HG03442 (cell line): ENCODE measurements around the gene VPS35L.
"Not testable (repeated sequence)": the region's sequence is repeated elsewhere in the genome, so short reads cannot be mapped to it uniquely, and the experiment has no call there.

ENCODE experiments used
- ATAC-seq: cut with Tn5 transposase; IDR thresholded peaks from one replicate; pipeline ENCODE4 v1.9.1; 2021; ENCODE audit warnings: mild to moderate bottlenecking, moderate library complexity; ENCODE audit not compliant: unreplicated experiment

The VPS35L gene

DNA sequence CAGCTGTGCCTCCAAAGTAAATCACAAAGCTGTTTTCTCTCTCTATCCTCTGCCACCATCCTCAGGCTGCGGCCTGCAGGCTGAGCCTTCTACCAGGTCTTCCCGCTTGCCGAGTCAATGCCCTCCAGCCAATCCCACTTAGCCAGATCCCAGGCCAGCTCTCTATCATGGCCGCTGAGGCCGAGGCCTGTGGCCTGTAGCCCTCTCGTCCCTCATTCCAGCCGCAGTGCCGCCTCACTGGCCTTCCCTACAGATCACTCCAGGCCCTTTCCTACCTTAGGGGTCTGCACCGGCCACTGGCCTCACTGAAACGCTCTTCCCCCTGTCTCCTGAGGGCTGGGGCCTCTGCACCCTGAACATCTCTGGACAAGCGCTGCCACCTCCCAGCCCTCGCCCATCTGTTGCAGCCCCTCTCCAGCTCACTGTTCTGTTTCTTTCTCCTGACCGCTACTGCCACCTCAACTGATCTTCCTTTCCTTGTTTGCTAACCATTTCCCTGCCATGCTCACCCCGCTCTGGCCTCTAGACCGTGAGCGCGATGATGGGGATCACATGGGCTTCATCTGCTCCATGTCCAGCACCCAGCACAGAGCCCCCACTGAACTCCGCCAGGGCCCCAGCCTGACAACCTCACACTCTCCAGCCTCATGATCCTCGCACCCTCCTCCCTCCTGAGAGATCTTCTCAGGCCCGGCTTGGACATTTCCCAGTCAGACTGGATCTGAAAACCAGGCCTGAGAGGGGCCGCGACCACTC, 154.1 kb downstream of the VPS35L start:
- ATAC-seq: no peak

DNA sequence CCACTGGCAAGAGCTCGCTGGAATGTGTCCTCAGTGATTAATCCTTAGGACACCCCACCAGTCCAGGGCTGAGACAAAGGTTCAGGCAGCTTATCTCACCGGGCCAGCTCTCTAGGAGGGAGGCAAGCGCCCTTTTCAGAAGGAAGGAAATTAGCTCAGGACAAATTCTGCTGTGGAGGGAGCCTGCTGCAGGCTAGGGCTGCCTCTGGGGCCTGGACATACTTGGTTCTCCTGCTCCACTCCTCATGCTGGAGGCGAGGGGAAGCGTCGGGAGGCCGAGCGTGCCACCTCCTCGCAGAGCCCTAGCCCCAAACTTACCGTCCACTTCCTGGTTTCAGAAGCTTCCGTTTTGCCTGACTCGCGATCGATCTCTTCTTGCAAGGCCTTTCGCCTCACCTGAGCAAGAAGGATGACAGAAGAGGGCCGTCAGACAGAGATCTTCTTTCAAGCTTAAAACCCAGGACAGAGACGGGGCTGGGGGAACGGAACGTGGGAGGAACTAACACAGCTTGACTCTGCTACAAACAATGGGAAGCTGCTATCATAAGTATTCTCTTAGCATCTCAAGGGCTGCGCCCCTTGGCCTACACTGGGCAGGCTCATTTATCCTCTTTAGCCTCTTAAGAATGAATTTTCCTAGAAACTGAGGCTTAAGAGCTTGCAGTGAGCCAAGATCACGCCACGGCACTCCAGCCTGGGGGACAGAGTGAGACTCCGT, 154.8 kb downstream of the VPS35L start:
- ATAC-seq: no peak

DNA sequence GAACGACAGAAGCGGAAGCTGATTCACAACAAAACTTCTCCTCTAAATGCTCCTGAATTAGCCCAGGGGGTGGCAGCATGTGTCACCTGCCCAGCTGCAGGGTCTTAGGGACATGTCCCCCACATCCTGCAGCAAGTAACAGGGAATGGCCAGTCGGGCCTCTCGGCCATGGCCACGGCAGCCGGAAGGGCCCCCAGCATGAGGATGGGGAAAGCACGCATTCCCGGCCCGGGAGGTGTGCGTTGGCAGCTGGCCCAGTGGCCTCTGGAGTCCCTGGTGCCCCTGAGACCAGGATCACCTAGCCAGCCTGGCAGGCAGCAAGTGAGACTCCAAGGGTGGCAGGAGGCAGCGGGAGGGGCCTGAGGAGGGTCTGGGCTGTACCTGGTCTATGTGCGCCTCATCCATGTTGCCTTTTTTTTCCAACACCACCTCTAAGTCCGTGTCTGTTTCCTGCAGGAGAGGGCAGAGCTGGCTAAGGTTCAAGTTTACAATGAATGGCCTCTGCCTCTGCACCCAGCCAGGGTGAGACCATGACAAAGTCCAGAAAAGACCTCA, 155.6 kb downstream of the VPS35L start:
- no peak for ATAC-seq

- ATAC-seq: no peak
Observed at GRCh38 chr16:19711643-19712042, 156.1 kb downstream of the VPS35L start.

- no peak for ATAC-seq
Observed at GRCh38 chr16:19712418-19713058, 157.0 kb downstream of the VPS35L start.

DNA sequence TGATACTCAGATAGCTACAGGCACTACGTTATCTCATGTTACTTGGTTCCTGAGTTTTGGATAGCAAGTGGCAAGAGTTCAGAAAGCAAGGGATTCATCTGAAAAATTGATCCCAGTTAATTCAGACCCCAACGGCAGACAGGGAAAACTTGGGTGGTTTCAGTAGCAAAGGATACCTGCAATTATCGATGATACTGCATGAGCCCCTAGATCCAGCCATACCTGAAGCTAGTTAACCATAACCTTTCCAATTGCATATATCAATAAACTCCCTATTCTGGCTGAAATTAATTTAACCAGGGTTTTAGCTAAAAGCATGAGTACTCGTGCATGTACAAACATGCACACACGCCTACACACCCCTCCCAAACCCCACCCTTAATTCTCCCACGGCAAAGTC, 158.2 kb downstream of the VPS35L start:
- no peak for ATAC-seq

DNA sequence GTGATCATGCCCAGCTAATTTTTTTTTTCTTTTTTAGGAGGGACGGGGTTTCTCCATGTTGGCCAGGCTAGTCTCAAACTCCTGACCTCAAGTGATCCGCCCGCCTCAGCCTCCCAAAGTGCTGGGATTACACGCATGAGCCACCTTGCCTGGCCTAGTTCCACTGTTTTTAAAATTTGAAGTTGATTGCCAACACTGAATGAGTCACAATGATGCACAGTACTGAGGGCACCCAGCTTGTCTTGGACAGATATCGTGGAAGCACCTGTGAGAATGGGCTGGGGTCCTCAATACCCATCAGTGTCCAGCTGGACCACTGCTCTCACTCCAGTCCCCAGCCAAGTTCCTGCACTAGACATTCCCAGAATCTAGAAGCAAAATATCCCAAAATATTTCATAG, 160.1 kb downstream of the VPS35L start:
- ATAC-seq: no peak

GRCh38 chr16:19716183-19716582, 160.7 kb downstream of the VPS35L start:
- ATAC-seq: no peak

DNA sequence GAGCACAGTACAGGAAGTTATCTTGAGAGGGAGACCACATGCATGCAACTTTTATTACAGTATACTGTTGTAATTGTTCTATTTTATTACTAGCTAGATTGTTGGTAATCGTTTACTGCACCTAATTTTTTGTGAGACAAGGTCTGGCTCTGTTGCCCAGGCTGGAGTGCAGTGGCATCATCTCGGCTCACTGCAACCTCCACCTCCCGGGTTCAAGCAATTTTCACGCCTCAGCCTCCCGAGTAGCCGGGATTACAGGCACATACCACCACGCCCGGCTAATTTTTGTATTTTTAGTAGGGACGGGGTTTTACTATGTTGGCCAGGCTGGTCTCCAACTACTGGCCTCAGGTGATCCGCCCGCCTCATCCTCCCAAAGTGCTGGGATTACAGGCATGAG, 161.2 kb downstream of the VPS35L start:
- ATAC-seq: not testable (repeated sequence)

- ATAC-seq: no peak
Observed at GRCh38 chr16:19717314-19717713, 161.8 kb downstream of the VPS35L start.

- peak; percentile 91 for ATAC-seq
Observed at GRCh38 chr16:19717741-19718623, 162.5 kb downstream of the VPS35L start, which contains the start of the genes IQCK and KNOP1. TSS of gene IQCK (plus strand) at chr16:19718271. CDS start at chr16:19718307, 36 bp downstream. TSS of gene KNOP1 (minus strand) at chr16:19718227. CDS start at chr16:19715035, 3,192 bp downstream.

DNA sequence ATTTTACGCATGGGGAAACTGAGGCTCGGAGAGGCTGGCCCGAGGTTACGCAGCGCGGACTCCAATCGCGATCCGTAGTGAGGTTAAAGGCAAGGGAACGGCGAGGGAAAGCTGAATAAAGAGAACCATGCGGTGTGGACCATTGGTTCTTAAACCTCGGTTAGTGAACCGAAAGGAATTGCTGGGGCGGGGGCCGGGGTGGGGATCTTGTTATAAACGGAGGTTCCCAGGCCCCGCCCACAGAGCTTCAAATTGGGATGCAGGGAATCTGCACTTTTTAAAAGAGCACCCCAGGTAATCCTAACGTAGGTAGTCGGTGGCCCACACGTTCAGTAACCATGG, 163.1 kb downstream of the VPS35L start:
- no peak for ATAC-seq

- no peak for ATAC-seq
Observed at GRCh38 chr16:19722269-19722952, 166.9 kb downstream of the VPS35L start.

- ATAC-seq: no peak
Observed at GRCh38 chr16:19722981-19723380, 167.5 kb downstream of the VPS35L start.

GRCh38 chr16:19728636-19728965, 173.1 kb downstream of the VPS35L start:
- no peak for ATAC-seq

GRCh38 chr16:19733551-19733950, 178.0 kb downstream of the VPS35L start:
- no peak for ATAC-seq

- no peak for ATAC-seq
Observed at GRCh38 chr16:19735074-19735867, 179.8 kb downstream of the VPS35L start.

- ATAC-seq: no peak
Observed at GRCh38 chr16:19737306-19738038, 182.0 kb downstream of the VPS35L start.

- ATAC-seq: no peak
Observed at GRCh38 chr16:19741354-19741753, 185.9 kb downstream of the VPS35L start.
